Epithelial cell of esophagus (primary cell): ENCODE results near the gene ZNF30.
A peak's percentile ranks its signal among the peaks of the same experiment; 100 is the strongest.

ENCODE experiments used
- DNase-seq: peaks from one replicate; pipeline ENCODE4 v3.0.0; 2010; ENCODE audit warnings: low read depth
- H3K4me3 ChIP-seq: 2 replicates; pipeline ENCODE4 v1.5.1; 2011; ENCODE audit warnings: mild to moderate bottlenecking, low read length, control low read depth
- CTCF ChIP-seq: IDR thresholded peaks from 2 replicates; pipeline ENCODE4 v1.5.1; 2011; ENCODE audit warnings: low read depth, mild to moderate bottlenecking, low read length, control low read depth, inconsistent platforms; ENCODE audit not compliant: insufficient read depth; ENCODE audit errors: missing control alignments

ZNF30 gene

GRCh38 chr19:34979819-34980640 is 53.3 kb downstream of the ZNF30 start:
- H3K4me3 ChIP-seq: no peak overlapping the region
- no peak for DNase-seq
- no peak for TF ChIP-seq CTCF

DNA sequence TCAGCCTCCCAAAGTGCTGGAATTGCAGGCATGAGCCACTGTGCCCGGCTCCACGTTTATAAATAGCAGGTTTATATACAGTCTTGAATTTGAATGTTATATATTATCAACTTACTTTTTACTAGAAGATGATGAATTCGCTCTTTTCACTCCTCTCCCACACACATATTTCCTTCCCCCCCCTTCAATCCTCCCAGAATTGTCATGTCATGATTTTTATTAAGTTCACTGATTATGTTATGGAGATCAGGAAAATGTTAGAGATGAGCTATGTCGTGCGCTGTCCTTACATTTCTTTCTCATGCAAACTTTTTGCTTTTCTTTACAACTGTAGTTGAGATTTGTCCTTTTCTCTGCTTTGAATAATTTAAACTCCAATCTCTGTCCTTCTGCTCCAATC is 55.6 kb downstream of the ZNF30 start:
- no peak for DNase-seq
- no peak overlapping the region for H3K4me3 ChIP-seq
- no peak for TF ChIP-seq CTCF

DNA sequence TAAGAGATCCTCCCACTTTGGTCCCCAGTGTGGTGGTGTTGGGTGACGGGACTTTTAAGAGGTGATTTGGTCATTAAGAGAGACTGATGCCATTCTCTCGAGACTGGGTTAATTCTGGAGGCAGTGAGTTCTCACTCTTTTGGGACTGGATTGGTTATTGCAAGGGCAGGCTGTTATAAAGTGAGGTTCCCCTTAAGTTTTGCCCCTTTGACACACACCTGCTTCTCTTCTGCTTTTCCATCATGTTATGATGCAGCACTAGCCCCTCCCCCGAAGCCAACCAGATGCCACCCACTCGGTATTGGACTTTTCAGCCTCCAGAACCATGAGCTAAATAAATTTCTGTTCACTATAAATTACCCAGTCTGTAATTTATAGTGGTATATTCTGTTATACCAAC is 57.1 kb downstream of the ZNF30 start:
- no peak overlapping the region for H3K4me3 ChIP-seq
- DNase-seq: no peak
- no peak for TF ChIP-seq CTCF

DNA sequence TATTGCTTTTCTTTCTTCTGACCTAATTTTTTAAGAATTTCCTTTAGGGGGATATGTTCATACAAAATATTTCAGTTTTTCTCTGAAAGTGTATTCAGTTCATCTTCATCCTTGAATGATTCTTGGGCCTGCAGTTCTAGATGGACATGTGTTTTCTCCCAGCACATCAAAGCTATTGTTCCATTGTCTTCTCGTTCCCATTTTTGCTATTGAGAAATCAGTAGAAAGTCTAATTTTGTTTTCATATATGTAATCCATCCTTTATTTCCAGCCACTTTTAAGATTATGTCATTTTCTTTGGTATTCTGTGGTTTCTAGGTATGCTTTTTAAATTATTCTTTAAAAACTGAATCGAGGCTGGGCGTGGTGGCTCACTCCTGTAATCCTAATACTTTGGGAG is 57.6 kb downstream of the ZNF30 start:
- no peak for TF ChIP-seq CTCF
- no peak overlapping the region for H3K4me3 ChIP-seq
- DNase-seq: no peak

- DNase-seq: peak; percentile 23
- no peak for TF ChIP-seq CTCF
- no peak overlapping the region for H3K4me3 ChIP-seq
Measured at GRCh38 chr19:34985249-34986022, 58.7 kb downstream of the ZNF30 start.

- TF ChIP-seq CTCF: no peak
- DNase-seq: no peak
- no peak overlapping the region for H3K4me3 ChIP-seq
Measured at GRCh38 chr19:34988119-34988518, 61.4 kb downstream of the ZNF30 start.
